ENCODE data around the gene GABRB3. TPM values are rescaled to one million over a fixed set of nuclear protein-coding genes. Genes with fewer than 3 reads are reported as not detected.

Gene GABRB3
- total and polyA plus RNA-seq, 2 donors (not counting 3 experiments of a cell fraction or from before 2014, with no cell fraction given) = 0.03 TPM; not detected in 1

- Histone ChIP-seq H3K9ac (replicated peaks; ENCODE audit: extremely low read depth, insufficient read depth, low read length) (no peak overlapping the region), H2AFZ (ENCODE audit: low read depth, low read length) (no peak overlapping the region), H3K79me2 (ENCODE audit: control insufficient read depth, insufficient read depth, low read length) (no peaks in the 10 kb centered on the region), H3K36me3 (ENCODE audit: control insufficient read depth in 2 of 2, extremely low read depth in 1 of 2, insufficient read depth in 2 of 2, low read length in 2 of 2) (no peaks in the 10 kb centered on the region), H3K4me3 (replicated peaks in 1 of 3; ENCODE audit: insufficient read depth in 1 of 3, low read depth in 1 of 3, low read length in 3 of 3) (no peak overlapping the region), H3K9me3 (replicated peaks; ENCODE audit: control insufficient read depth, insufficient read depth, low read length) (peaks cover 2% of the 10 kb centered on the region), H3K4me2 (ENCODE audit: insufficient read depth, low read length) (no peak overlapping the region), H4K20me1 (replicated peaks; ENCODE audit: control insufficient read depth, extremely low read depth, insufficient read depth, low read length) (no peaks in the 10 kb centered on the region), H3K27ac (ENCODE audit: insufficient read depth, low read depth, low read length) (no peak overlapping the region), H3K9me1 (replicated peaks; ENCODE audit: control insufficient read depth, extremely low read depth, insufficient read depth, low read length) (no peaks in the 10 kb centered on the region), H3K27me3 (ENCODE audit: control insufficient read depth in 2 of 2, insufficient read depth in 2 of 2, low read length in 2 of 2) (no peaks in the 10 kb centered on the region), H3K4me1 (ENCODE audit: control insufficient read depth, extremely low read depth, insufficient read depth, low read length) (no peaks in the 10 kb centered on the region)
- no peak for DNase-seq (ENCODE audit: low read depth, low spot score)
- dilution Hi-C loops (cut with MboI; ENCODE audit: extremely low pct_ligation_motif_present, low sequenced_read_pairs) = no loop called here
- CTCF ChIA-PET = no interaction called here
- intact Hi-C loops (cut with micrococcal nuclease) = no loop called here
- TF ChIP-seq POLR2A (IDR thresholded peaks at IDR 0.05; ENCODE audit: low read depth, low read length) (no peak), MAX (IDR thresholded peaks at IDR 0.05; ENCODE audit: insufficient read depth, insufficient read length) (no peak), FOS (IDR thresholded peaks at IDR 0.05; ENCODE audit: borderline replicate concordance, insufficient read depth, low read length) (no peak), CTCF (IDR thresholded peaks at IDR 0.05; ENCODE audit: extremely low read depth in 1 of 2, insufficient read depth in 1 of 2, low read depth in 1 of 2, low read length in 2 of 2) (no peak), GATA2 (IDR thresholded peaks at IDR 0.05; ENCODE audit: insufficient read depth, insufficient read length, low read depth, low read length) (no peak), EZH2 (IDR thresholded peaks at IDR 0.05; ENCODE audit: borderline replicate concordance, low read depth, low read length, severe bottlenecking) (no peak), MYC (IDR thresholded peaks at IDR 0.05; ENCODE audit: low read depth, low read length) (no peak), JUN (IDR thresholded peaks at IDR 0.05; ENCODE audit: borderline replicate concordance, insufficient read depth, insufficient read length, low read depth) (no peak), POLR2AphosphoS5 (IDR thresholded peaks at IDR 0.05; ENCODE audit: insufficient read depth, low read depth, low read length) (no peak)
- POLR2A ChIA-PET = no interaction called here
- no TSS peak for BruUV-seq (replicated peaks)
- FAIRE-seq = no peak
Observed at GRCh38 chr15:26615927-26616302, 157.0 kb downstream of the GABRB3 start.

Data from endothelial cell of umbilical vein (primary cell).